ENCODE measurements around the gene SLC44A3. TPM values are rescaled to one million over a fixed set of nuclear protein-coding genes. Genes with fewer than 3 reads are reported as not detected.

SLC44A3 gene
- total RNA-seq, 6 experiments from 2014 or later: 1.9 to 8.7 (median 7.4) TPM

DNA sequence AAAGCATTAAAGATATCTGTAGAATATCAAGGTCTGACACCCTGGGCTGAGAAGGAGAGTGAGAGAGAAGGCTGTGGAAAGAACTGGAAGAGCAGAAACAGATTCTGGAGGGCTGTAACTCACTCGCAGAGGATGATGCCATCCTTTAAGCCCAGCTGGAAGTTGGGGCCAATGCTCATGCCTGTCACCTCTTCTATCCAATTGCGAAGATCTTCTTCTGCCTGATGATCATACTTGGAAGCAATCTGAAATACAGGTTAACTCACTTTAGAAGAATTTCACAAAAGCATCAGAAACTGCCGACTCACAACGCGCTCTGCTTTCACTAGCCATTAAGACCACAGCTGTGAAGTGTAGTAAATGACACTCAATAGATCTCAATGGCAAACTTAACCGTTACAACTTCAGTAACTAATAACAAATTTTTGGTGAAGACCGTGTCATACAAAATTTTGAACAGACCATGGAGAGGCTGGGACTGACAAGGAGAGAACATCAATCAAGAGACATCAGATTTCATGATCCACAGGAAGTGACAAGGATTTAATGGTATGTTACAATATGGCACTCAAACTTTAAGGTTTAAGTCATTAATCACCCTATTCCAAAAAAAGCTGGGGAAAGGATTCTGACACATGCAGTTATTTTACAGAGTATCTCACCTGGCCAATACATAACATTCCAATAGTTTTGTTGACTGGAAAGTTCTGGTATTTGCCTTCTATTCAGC is 83.3 kb downstream of the SLC44A3 start:
- H3K36me3 ChIP-seq: peaks cover 0 to 45% (median 12%) of the 10 kb centered on the region in 4 donors
- DNase-seq: no peak
- TF ChIP-seq, protein P1, sequence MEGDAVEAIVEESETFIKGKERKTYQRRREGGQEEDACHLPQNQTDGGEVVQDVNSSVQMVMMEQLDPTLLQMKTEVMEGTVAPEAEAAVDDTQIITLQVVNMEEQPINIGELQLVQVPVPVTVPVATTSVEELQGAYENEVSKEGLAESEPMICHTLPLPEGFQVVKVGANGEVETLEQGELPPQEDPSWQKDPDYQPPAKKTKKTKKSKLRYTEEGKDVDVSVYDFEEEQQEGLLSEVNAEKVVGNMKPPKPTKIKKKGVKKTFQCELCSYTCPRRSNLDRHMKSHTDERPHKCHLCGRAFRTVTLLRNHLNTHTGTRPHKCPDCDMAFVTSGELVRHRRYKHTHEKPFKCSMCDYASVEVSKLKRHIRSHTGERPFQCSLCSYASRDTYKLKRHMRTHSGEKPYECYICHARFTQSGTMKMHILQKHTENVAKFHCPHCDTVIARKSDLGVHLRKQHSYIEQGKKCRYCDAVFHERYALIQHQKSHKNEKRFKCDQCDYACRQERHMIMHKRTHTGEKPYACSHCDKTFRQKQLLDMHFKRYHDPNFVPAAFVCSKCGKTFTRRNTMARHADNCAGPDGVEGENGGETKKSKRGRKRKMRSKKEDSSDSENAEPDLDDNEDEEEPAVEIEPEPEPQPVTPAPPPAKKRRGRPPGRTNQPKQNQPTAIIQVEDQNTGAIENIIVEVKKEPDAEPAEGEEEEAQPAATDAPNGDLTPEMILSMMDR (IDR thresholded peaks at IDR 0.05): no peak
- no peak for TF ChIP-seq POLR2A (IDR thresholded peaks at IDR 0.05)
- intact Hi-C loops (cut with DNase I): no loop called here
- H3K27ac ChIP-seq: no peak overlapping the region
- WGBS (ENCODE audit: insufficient coverage, low coverage, low lambda C conversion rate, missing lambda C conversion rate): 90% methylated on average over 7 of the region's 7 CpGs
- no peaks in the 10 kb centered on the region for H3K9me3 ChIP-seq
- no peak overlapping the region for H3K4me3 ChIP-seq
- H3K27me3 ChIP-seq: no peaks in the 10 kb centered on the region
- ATAC-seq: no peak
- no peaks in the 10 kb centered on the region for H3K4me1 ChIP-seq

DNA sequence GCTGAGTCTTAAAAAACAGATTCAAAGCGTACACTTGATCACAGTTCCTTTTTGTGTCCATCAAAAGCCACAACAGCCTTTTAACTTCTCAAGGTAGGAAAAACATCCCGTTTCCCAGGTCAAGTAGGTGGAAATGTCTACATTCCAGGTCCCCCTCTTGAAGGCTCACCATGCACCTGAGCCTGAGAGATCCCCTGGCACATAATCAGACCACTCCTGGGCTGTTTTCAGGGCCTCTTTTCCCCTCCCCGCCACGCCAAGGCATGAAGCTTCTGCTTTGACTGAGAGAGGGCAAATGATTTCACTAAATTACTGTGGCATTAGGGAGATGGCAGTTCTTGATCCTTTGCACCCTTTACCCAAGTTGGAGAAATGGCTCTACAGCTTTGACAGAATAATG is 85.0 kb downstream of the SLC44A3 start:
- ATAC-seq (no peak), DNase-seq (no peak)
- no peak overlapping the region for H3K4me3 ChIP-seq
- peaks cover 0 to 29% (median 6%) of the 10 kb centered on the region in 4 donors for H3K36me3 ChIP-seq
- no peaks in the 10 kb centered on the region for H3K4me1 ChIP-seq
- H3K27me3 ChIP-seq: no peaks in the 10 kb centered on the region
- TF ChIP-seq, protein P1 (IDR thresholded peaks at IDR 0.05): no peak
- TF ChIP-seq POLR2A (IDR thresholded peaks at IDR 0.05): no peak
- intact Hi-C loops (cut with DNase I): no loop called here
- H3K9me3 ChIP-seq: no peaks in the 10 kb centered on the region
- WGBS (ENCODE audit: insufficient coverage, low coverage, low lambda C conversion rate, missing lambda C conversion rate): no CpG with 5 or more reads among the region's 4 CpGs
- no peak overlapping the region for H3K27ac ChIP-seq

DNA sequence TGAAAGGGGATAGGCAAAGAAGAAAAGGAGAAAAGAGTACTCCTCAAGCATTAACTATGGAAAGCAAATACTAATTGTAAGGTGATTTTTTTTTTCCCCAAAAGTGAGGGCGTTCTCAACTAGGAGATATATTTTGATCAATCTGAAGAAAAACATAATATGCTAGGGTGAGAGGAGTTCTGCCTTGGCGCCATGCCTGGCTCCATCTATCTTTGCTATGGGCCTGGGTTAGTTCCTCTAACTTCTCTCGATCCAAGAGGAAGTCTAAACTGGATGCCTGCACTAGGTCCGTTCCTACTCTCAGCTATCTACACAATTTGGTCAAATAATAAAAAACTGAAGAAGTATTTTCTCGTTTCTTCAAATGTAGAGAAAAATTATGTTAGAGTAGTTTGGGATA is 86.2 kb downstream of the SLC44A3 start:
- WGBS (ENCODE audit: insufficient coverage, low coverage, low lambda C conversion rate, missing lambda C conversion rate): 71% methylated on average over 5 of the region's 5 CpGs
- Histone ChIP-seq H3K36me3 (peaks cover 0 to 18% (median 4%) of the 10 kb centered on the region in 4 donors), H3K4me3 (no peak overlapping the region), H3K27ac (no peak overlapping the region), H3K27me3 (no peaks in the 10 kb centered on the region), H3K9me3 (no peaks in the 10 kb centered on the region), H3K4me1 (peaks cover 0 to 1% (median 0%) of the 10 kb centered on the region in 4 donors)
- DNase-seq: no peak
- intact Hi-C loops (cut with DNase I): no loop called here
- no peak for ATAC-seq
- no peak for TF ChIP-seq POLR2A (IDR thresholded peaks at IDR 0.05)
- TF ChIP-seq, protein P1 (IDR thresholded peaks at IDR 0.05): no peak

DNA sequence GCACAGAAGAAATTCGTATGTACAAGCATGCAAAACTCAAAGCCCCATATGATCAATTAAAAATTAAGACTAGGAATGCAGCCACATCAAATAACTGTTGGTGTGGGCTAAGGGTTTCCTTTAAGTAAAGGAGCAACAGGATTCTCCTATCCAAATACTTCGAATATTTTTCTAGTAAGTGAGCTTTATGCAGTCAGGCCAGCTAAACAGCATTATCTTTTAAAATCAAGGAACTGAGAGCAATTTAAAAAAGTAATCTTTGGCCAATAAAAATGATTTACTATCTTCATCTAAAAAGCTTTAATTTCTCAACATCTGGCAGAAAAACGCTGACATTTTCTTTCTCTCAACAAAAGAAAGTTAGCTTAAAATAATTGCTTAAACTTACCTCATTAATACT is 87.0 kb downstream of the SLC44A3 start:
- Histone ChIP-seq H3K27me3 (no peaks in the 10 kb centered on the region), H3K4me1 (peaks cover 0 to 9% (median 3%) of the 10 kb centered on the region in 4 donors), H3K4me3 (no peak overlapping the region), H3K9me3 (no peaks in the 10 kb centered on the region), H3K36me3 (peaks cover 0 to 11% (median 1%) of the 10 kb centered on the region in 4 donors), H3K27ac (no peak overlapping the region)
- no peak for TF ChIP-seq POLR2A (IDR thresholded peaks at IDR 0.05)
- TF ChIP-seq, protein P1 (IDR thresholded peaks at IDR 0.05): no peak
- intact Hi-C loops (cut with DNase I): no loop called here
- 82% methylated on average over 3 of the region's 3 CpGs for WGBS (ENCODE audit: insufficient coverage, low coverage, low lambda C conversion rate, missing lambda C conversion rate)
- DNase-seq (no peak), ATAC-seq (no peak)
